ENCODE results near the gene ZMYND19.
"Not testable (repeated sequence)": the region's sequence is repeated elsewhere in the genome, so short reads cannot be mapped to it uniquely, and the experiment has no call there.

The ZMYND19 gene

GRCh38 chr9:137586854-137587253 is 3.5 kb downstream of the ZMYND19 start:
- FAIRE-seq: no peak

- no peak for FAIRE-seq
Observed at GRCh38 chr9:137583957-137584356, 6.4 kb downstream of the ZMYND19 start.

DNA sequence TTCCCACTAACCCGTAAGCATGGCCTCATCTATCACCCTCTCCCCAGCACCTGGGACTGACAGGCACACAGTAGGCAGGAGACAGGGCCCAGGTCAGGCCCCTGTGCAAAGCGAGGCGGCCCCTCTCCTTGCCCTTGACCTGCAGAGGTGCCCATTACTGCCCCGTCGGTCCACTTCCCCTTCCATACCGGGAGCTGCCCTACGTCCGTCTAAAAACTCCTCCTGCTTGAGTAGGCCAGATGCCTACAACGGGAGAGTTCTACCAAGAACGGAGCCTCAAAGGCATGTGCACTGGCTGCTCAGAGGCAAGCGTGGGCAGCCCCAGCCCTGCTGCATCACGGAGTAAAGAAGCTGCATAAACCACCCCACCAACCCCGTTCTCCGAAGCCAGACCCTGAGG is 7.0 kb downstream of the ZMYND19 start:
- no peak for FAIRE-seq

GRCh38 chr9:137582286-137582860 is 7.9 kb downstream of the ZMYND19 start:
- FAIRE-seq: no peak

DNA sequence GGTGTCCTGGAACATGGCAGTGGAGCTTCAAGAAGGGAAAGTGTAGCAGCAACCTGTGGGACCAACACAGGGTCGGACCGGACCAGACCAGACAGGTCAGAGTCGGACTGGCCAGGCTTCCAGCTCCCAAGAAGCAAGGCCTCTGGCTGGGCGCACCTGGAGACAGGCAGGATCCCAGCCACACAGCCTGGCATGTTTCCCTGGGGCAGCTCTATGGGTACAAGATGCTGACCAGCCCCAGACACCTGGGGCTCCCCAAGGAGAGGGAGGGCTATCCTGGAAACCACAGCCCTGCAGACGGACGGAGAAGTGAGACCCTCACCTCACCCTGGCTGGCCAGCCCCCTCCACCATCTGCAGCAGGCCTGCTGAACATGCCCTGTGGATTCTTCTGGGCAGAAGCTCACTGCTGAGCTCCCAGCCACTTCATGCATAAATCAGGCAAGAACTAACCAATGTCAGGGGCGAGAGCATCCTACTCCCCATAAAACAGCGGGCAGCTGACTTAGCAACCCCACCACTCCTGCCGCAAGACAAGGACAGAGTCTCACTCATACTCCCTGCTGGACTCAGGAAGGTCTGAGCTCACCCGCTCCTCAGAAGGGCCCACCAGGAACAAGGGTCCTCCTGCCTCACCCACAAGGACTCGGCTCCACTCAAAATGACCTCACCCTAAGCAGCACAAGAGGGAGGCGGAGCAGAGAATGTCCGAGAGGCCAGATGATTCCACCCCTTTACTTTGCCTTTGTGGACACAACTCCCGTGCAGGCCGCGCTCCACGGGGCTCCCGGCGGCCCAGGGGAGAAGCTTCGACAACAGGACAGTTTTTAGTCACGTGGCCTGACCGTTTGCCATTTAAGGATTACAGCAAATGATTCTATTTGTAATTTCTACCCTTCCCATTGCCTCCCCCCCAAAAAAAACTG is 8.7 kb downstream of the ZMYND19 start:
- FAIRE-seq: no peak

DNA sequence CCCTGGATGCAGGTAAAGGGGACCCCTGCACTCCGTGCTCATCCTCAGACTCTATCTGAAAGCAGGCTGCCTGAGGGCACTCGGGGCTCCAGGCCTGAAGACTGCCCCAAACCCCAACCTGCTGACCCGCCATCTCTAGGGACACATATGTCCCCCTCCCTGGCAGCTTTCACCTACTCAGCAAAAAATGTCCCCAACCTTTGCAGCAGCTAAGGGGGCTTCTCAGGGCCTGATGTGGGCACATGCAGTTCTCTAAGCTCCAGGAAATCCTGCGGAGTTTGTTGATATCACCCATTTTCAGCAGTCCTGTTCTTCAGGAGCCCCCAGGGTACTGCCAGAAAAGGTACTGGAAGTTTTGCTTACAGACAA is 9.4 kb downstream of the ZMYND19 start:
- FAIRE-seq: no peak

DNA sequence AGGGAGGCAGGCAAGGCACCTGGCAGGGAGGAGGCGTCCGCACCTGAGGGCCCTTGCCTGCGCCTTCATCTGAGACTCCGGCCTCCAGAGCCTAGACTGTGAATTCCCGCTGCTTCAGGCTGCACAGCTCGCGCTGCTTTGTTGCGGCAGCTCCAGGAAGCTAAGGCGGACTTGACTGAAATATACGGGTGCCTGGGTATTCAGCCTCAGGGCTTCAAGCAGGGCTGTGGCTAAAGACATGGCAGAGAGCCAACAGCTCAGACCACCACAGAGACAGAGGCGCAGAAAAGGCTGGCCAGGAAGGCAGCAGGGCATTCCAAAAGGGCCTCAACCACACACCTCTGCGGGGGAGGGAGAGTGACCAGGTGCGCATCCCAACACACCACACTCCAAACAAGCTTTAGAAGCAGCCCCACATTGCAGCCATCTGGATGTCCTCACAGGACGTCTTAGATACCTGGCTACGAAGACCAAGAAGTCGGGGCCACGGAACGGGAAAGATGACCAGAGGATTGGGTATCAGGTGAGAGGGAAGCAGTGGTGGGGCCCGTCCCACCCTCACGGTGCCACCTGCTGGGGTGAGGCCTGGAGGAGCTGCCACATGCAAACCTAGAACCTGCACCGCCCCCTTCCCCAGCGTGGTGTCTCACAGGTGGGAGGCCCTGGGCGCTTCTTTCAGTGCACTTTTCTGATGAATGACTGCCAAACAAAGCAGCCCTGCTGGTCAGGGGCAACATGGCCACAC is 9.9 kb downstream of the ZMYND19 start:
- no peak for FAIRE-seq

DNA sequence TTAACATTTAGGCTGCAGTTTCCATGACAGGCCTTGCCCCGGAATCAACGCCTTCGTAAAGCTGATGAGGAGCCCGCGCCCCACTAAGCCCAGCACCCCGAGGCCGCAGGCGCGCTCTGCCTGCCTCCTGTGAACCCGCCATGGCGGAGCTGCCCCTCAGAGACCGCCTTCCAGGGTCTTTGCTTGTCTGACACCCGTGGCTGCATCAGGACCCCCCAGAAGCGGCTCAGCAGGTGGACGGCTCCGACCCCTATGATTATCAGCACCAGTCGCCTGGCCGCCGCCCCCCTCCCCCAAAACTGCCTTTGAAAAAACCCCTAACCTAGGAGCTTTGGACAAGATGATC is 11.1 kb downstream of the ZMYND19 start:
- FAIRE-seq: no peak

GRCh38 chr9:137578518-137579258 is 11.6 kb downstream of the ZMYND19 start, which contains the start of gene DPH7:
Gene DPH7 (minus strand): TSS chr9:137578925. CDS start chr9:137578777, 148 bp downstream.
- FAIRE-seq: no peak

GRCh38 chr9:137575716-137576411 is 14.4 kb downstream of the ZMYND19 start:
- no peak for FAIRE-seq

DNA sequence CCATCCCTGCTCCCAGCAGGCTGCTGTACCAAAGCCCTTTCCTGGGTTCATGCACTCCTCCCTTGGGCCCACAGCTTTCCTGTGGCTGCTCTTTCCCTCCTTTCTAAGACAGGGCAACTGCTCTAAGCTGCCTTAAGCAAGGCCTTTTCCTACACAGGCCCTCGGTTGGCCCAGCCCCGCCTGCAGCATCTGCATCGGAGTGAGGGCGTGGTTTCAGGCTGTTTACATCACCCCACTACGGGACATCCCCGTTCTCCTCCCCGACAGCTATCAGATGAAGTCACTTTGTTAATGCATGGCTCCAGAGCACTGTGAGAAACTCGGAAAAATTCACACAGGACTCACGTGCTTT is 15.0 kb downstream of the ZMYND19 start:
- FAIRE-seq: no peak

DNA sequence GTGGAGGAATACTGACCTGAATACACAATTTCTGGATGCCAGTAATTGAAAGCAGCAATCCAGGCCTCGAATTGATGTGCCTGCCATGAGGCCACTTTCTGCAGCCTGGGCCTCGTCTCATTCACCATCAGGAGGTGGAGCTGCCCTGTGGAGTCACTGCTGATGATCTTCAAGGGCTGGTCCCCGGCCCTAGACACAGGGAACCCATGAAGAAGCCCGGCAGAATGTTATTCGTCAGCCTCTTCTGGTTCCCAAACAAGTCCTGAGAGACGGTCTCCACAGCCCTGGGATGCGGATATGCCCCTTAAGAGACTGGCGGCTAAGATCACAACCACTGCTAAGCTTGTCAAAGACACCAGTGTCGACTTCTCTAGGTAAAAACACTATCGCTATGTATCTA is 16.1 kb downstream of the ZMYND19 start:
- FAIRE-seq: no peak

- no peak for FAIRE-seq
Observed at GRCh38 chr9:137570566-137570965, 19.7 kb downstream of the ZMYND19 start.

- no peak for FAIRE-seq
Observed at GRCh38 chr9:137569609-137570203, 20.6 kb downstream of the ZMYND19 start.

- FAIRE-seq: not testable (repeated sequence)
Observed at GRCh38 chr9:137568445-137568844, 21.9 kb downstream of the ZMYND19 start.

- no peak for FAIRE-seq
Observed at GRCh38 chr9:137564817-137565411, 25.4 kb downstream of the ZMYND19 start.

DNA sequence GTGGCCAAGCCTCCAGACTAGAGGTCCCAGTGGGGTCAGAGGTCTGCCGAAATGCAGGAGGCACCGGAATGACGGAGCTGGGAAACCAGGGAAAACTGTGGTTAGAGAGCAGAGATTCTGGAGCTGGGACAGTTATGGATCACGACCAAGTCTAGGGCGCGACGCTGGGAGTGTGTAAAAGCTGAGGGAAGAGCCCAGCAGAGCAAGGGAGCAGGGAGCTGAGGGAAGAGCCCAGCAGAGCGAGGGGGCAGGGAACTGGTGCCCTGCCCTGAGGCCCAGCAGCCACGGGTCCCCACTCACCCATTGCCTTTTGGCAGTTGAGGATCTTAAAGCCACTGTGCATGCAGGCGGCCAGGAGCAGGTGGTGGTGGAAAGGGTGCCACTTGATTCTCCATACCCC is 26.2 kb downstream of the ZMYND19 start:
- FAIRE-seq: no peak

DNA sequence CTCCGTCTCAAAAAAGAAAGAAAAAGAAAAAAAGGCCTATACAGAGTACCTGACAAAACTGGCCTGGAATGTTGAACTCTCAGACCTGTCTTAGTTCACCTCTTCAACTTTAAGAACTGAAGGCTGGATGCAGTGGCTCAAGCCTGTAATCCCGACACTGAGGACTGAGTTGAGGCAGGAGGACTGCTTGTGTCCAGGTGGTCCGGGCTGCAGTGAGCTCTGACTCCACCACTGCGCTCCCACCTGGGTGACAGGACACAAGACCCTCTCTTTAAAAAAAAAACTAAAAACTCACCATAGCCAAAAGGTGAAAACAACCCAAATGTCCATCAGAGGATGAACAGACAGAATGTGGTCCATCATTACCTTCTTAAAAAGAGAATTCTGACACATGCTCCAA is 32.2 kb downstream of the ZMYND19 start:
- no peak for FAIRE-seq

DNA sequence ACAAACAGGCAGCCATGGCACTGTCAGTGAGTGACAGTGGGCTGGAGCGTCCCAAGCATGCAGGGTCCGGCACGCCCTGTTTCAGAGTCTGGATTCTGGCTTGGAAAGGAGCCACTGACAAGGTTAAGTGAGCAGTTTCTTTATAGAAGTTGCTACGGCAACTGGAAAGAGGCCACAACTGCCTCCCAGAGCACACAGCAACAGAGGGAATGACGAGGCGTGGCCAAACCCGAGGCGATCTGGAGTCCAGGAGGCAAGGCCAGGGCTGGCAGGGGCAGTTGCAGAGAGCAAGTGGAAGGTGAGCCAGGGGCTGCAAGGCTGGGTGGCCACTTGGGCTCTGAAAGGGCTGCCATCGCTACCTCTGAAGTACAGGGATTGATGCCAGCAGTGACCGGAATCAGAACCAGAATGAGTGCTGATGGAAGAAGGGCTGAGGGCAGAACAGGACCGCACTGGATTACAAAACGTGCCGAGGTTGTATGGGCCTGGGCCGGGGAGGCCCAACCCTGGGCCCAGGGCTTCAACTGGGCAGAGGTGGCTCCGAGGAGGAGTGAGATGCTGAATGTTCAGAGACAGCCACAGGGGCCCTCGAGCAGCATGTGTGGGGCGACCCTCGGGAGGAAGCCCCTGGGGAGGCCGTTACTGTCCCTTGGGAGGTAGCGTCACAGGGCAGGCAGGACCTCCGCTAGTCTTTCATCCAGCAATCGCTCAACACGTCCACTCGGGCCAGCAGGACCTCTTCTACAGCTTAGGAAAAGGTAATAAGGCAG is 34.1 kb downstream of the ZMYND19 start:
- no peak for FAIRE-seq

- no peak for FAIRE-seq
Observed at GRCh38 chr9:137555179-137555578, 35.1 kb downstream of the ZMYND19 start.

- FAIRE-seq: no peak
Observed at GRCh38 chr9:137554349-137554748, 36.0 kb downstream of the ZMYND19 start.

All from TTC549 (cell line).